HCT116 (cell line): Measurements from ENCODE around the gene CDH13. TPM values are rescaled to one million over a fixed set of nuclear protein-coding genes. Genes with fewer than 3 reads are reported as not detected.

Source experiments
- ATAC-seq: fragments of 200-7000 bp; cut with Tn5 transposase; 2 replicates; pipeline ENCODE4 v1.9.1; 2020; ENCODE audit warnings: mild to moderate bottlenecking, moderate library complexity
- BruUV-seq: library from RNA; stranded (reverse); fragments of 400-500 nt; replicated peaks from 2 replicates; lab custom pipeline; 2021; lab: Mats Ljungman, UMichigan
- CTCF ChIA-PET: fragments of 300-600 bp; sonication (Branson Sonifier 250); formaldehyde crosslinking; loops from one replicate; lab custom pipeline; 2021; ENCODE audit warnings: antibody characterized with exemption; lab: Charles Lee
- POLR2A ChIA-PET: fragments of 300-600, 350-600 bp; sonication (Branson Sonifier 250); formaldehyde crosslinking; loops from one replicate; lab custom pipeline; 2021; ENCODE audit warnings: antibody characterized with exemption; lab: Charles Lee
- RAD21 ChIA-PET, 2 experiments: fragments of 300-600 bp; sonication (Branson Sonifier 250); formaldehyde crosslinking; loops; one replicate each; lab custom pipeline; 2023; ENCODE audit warnings: low total read pairs in 2 of 2; ENCODE audit not compliant: uncharacterized antibody in 2 of 2, unreplicated experiment in 2 of 2, low non-redundant PET in 1 of 2; lab: Charles Lee
- DNase-seq: peaks from one replicate; pipeline ENCODE4 v3.0.0-alpha.2; 2010; ENCODE audit warnings: low read depth, low spot score
- H2AFZ ChIP-seq: fragments of 200-600 bp; shearing (Covaris generic), sonication (generic); 2 replicates; pipeline ENCODE4 v1.6.1; 2017; ENCODE audit warnings: low read depth, mixed run types, mixed read lengths, antibody characterized with exemption, low read length; ENCODE audit not compliant: poor library complexity, severe bottlenecking
- H3K27ac ChIP-seq: 2 replicates; pipeline ENCODE4 v1.5.1; 2012; ENCODE audit warnings: low read depth, low read length
- H3K27me3 ChIP-seq: fragments of 200-600 bp; sonication (generic); 2 replicates; pipeline ENCODE4 v1.6.1; 2016; ENCODE audit warnings: mixed run types, low read length, mixed read lengths; ENCODE audit not compliant: insufficient read depth
- H3K36me3 ChIP-seq, 2 experiments: fragments of 200-500 bp in 1 of 2; fragments of 200-600 bp in 1 of 2; sonication (Bioruptor generic) in 1 of 2; sonication (generic) in 1 of 2; 2 replicates each; pipeline versions ENCODE4 v1.5.1 to v1.6.1; 2014 to 2016; ENCODE audit warnings: low read length in 2 of 2, inconsistent platforms in 1 of 2, mixed read lengths in 1 of 2, mixed run types in 1 of 2; ENCODE audit not compliant: insufficient read depth in 2 of 2, control insufficient read depth in 1 of 2
- H3K4me1 ChIP-seq, 2 experiments: fragments of 200-600 bp in 1 of 2; sonication (generic) in 1 of 2; 2 replicates each; pipeline versions ENCODE4 v1.5.1 to v1.6.1; 2012 to 2017; ENCODE audit warnings: low read length in 2 of 2, inconsistent platforms in 1 of 2, mild to moderate bottlenecking in 1 of 2, mixed read lengths in 1 of 2, mixed run types in 1 of 2, moderate library complexity in 1 of 2; ENCODE audit not compliant: insufficient read depth in 2 of 2, control insufficient read depth in 1 of 2
- H3K4me2 ChIP-seq: fragments of 200-600 bp; sonication (generic); 2 replicates; pipeline ENCODE4 v1.6.1; 2017; ENCODE audit warnings: mixed run types, low read length, mixed read lengths
- H3K4me3 ChIP-seq, 2 experiments: fragments of 200-600 bp in 1 of 2; sonication (generic) in 1 of 2; replicated peaks in 1 of 2; 2 replicates each; pipeline ENCODE4 v1.5.1; 2011 to 2016; ENCODE audit warnings: low read length in 2 of 2, control low read depth in 1 of 2, low read depth in 1 of 2, mild to moderate bottlenecking in 1 of 2, mixed read lengths in 1 of 2, mixed run types in 1 of 2
- H3K79me2 ChIP-seq: fragments of 200-600 bp; sonication (generic); 2 replicates; pipeline ENCODE4 v1.6.1; 2017; ENCODE audit warnings: mild to moderate bottlenecking, mixed run types, low read length, moderate library complexity, mixed read lengths; ENCODE audit not compliant: insufficient read depth
- H3K9ac ChIP-seq: fragments of 200-600 bp; sonication (generic); 2 replicates; pipeline ENCODE4 v1.6.1; 2016; ENCODE audit warnings: low read length, mixed read lengths
- H3K9me2 ChIP-seq: fragments of 200-600 bp; sonication (generic), shearing (Covaris generic); 2 replicates; pipeline ENCODE4 v1.6.1; 2017; ENCODE audit warnings: mixed run types, mild to moderate bottlenecking, moderate library complexity; ENCODE audit not compliant: insufficient read depth
- H3K9me3 ChIP-seq, 2 experiments: fragments of 200-500 bp in 1 of 2; fragments of 200-600 bp in 1 of 2; sonication (Bioruptor generic) in 1 of 2; sonication (generic) in 1 of 2; 2 replicates each; pipeline ENCODE4 v1.6.1; 2014 to 2017; ENCODE audit warnings: low read length in 2 of 2, mixed read lengths in 2 of 2, inconsistent platforms in 1 of 2, low read depth in 1 of 2, mild to moderate bottlenecking in 1 of 2, mixed run types in 1 of 2, moderate library complexity in 1 of 2; ENCODE audit not compliant: control insufficient read depth in 1 of 2, insufficient read depth in 1 of 2
- H4K20me1 ChIP-seq: fragments of 200-600 bp; sonication (generic), shearing (Covaris generic); 2 replicates; pipeline ENCODE4 v1.6.1; 2017; ENCODE audit warnings: mixed run types, mild to moderate bottlenecking, moderate library complexity; ENCODE audit not compliant: insufficient read depth
- EGR1 ChIP-seq: IDR thresholded peaks from 2 replicates; pipeline ENCODE4 v1.6.1; 2012; ENCODE audit warnings: low read depth
- ELF1 ChIP-seq: IDR thresholded peaks from 2 replicates; pipeline ENCODE4 v1.6.1; 2012; ENCODE audit warnings: low read depth, borderline replicate concordance
- EZH2 ChIP-seq: fragments of 200-600 bp; sonication (generic); IDR thresholded peaks from 2 replicates; pipeline ENCODE4 v1.6.1; 2017; ENCODE audit warnings: antibody characterized with exemption, mixed run types
- EZH2phosphoT487 ChIP-seq: fragments of 200-600 bp; IDR thresholded peaks from 2 replicates; pipeline ENCODE4 v1.6.1; 2018; ENCODE audit warnings: antibody characterized with exemption, borderline replicate concordance
- POLR2A ChIP-seq: IDR thresholded peaks from 2 replicates; pipeline ENCODE4 v1.7.0; 2011; ENCODE audit warnings: borderline replicate concordance; ENCODE audit not compliant: insufficient read depth, insufficient read length; ENCODE audit errors: extremely low read depth
- POLR2AphosphoS5 ChIP-seq: IDR thresholded peaks from 2 replicates; pipeline ENCODE4 v1.6.1; 2011; ENCODE audit warnings: mild to moderate bottlenecking, low read depth, low read length, moderate library complexity
- ZFX ChIP-seq: fragments of 450-650 bp; IDR thresholded peaks from 2 replicates; pipeline ENCODE4 v1.6.1; 2017
- intact Hi-C: fragments of 100-400 bp; cut with micrococcal nuclease; formaldehyde crosslinking; loops from 2 replicates; pipeline ENCODE4 v1.10.0; 2022
- total RNA-seq: library from RNA; stranded (reverse); gene quantifications from one replicate; pipeline ENCODE4 v1.2.1, GENCODE V29; 2021; ENCODE audit not compliant: unreplicated experiment
- TF ChIP-seq, protein P1 (sequence below), 3 experiments: fragments of 200-600 bp in 1 of 3; sonication (generic) in 1 of 3; IDR thresholded peaks in 2 of 3; conservative IDR thresholded peaks in 1 of 3; 2 replicates each; pipeline ENCODE4 v1.5.1; 2012 to 2017; ENCODE audit warnings: low read depth in 2 of 3, low read length in 2 of 3, antibody characterized with exemption in 1 of 3, borderline replicate concordance in 1 of 3, control low read depth in 1 of 3, mild to moderate bottlenecking in 1 of 3, mixed read lengths in 1 of 3, mixed run types in 1 of 3, moderate library complexity in 1 of 3; ENCODE audit not compliant: insufficient read depth in 1 of 3

Gene CDH13
- total RNA-seq, 1 experiment from 2014 or later = not detected

DNA sequence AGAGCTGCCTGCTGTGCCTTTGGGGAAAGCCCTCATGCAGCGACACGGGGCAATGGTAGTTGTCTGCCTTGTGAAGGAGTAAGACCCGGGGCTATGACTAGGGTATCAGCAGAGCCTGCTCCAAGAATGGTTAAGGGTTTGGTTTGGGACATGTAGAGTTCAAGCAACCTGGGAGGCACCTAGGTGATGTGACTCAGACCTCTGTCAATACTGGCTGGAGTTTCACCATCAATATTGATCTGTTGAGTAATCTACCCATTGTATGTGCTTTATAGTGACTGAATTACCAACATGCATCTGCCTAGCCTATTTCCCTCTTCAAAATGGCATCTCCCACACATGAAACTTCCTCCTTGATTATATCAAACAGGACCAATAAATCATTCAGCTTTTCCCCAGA, 782.6 kb downstream of the CDH13 start:
- H3K9ac ChIP-seq = no peak overlapping the region
- TF ChIP-seq, protein P1, sequence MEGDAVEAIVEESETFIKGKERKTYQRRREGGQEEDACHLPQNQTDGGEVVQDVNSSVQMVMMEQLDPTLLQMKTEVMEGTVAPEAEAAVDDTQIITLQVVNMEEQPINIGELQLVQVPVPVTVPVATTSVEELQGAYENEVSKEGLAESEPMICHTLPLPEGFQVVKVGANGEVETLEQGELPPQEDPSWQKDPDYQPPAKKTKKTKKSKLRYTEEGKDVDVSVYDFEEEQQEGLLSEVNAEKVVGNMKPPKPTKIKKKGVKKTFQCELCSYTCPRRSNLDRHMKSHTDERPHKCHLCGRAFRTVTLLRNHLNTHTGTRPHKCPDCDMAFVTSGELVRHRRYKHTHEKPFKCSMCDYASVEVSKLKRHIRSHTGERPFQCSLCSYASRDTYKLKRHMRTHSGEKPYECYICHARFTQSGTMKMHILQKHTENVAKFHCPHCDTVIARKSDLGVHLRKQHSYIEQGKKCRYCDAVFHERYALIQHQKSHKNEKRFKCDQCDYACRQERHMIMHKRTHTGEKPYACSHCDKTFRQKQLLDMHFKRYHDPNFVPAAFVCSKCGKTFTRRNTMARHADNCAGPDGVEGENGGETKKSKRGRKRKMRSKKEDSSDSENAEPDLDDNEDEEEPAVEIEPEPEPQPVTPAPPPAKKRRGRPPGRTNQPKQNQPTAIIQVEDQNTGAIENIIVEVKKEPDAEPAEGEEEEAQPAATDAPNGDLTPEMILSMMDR (IDR thresholded peaks at IDR 0.05 in 2 of 3, conservative IDR thresholded peaks at IDR 0.05 in 1 of 3; ENCODE audit: borderline replicate concordance in 1 of 3, insufficient read depth in 1 of 3, low read depth in 2 of 3, low read length in 2 of 3) = no peak
- TF ChIP-seq ZFX = 0 out of 2 replicates have a peak, but pooled peaks have one; percentile 12
- TF ChIP-seq, all 23 proteins: peak for 1
- CTCF ChIA-PET = no interaction called here
- H3K27ac ChIP-seq = no peak overlapping the region
- no peak for ATAC-seq
- BruUV-seq = no TSS peak
- RAD21 ChIA-PET = no interaction called here
- no peak overlapping the region for H3K4me3 ChIP-seq
- H3K27me3 ChIP-seq = peaks cover 4% of the 10 kb centered on the region; the same call in 1 of the 2 replicates
- H4K20me1 ChIP-seq = no peaks in the 10 kb centered on the region
- no peaks in the 10 kb centered on the region for H3K4me1 ChIP-seq
- intact Hi-C loops = no loop called here
- no peak overlapping the region for H3K4me2 ChIP-seq
- H3K79me2 ChIP-seq = no peaks in the 10 kb centered on the region
- POLR2A ChIA-PET = no interaction called here
- no peaks in the 10 kb centered on the region for H3K9me2 ChIP-seq
- no peak for DNase-seq
- no peaks in the 10 kb centered on the region for H3K36me3 ChIP-seq
- H3K9me3 ChIP-seq = no peaks in the 10 kb centered on the region; a peak in 1 of 4 replicates
- H2AFZ ChIP-seq = no peak overlapping the region

DNA sequence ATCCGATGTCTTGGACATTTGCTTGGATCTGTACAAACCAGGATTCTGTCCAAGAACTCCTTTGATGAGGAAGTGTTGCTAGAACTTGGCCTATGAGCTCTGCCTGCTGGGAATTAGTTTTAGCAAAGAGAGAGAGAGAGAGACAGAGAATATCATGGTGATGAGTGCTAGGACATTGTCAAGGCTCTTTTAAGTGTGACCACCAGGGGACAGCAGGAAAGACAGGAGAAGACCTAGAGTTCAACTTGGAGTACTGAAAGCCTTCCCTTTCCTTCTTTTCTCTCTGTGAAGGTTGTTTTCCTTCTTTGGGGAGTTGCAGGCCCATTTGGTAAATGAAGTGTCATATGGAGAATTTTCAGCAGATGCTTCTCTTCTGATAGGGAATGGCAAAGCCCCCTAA, 791.8 kb downstream of the CDH13 start:
- Histone ChIP-seq H3K4me2 (no peak overlapping the region), H3K27me3 (no peaks in the 10 kb centered on the region), H3K9me3 (no peaks in the 10 kb centered on the region; a peak in 1 of 4 replicates), H2AFZ (no peak overlapping the region), H3K79me2 (no peaks in the 10 kb centered on the region), H3K4me3 (no peak overlapping the region), H4K20me1 (no peaks in the 10 kb centered on the region), H3K27ac (no peak overlapping the region), H3K4me1 (no peaks in the 10 kb centered on the region), H3K9ac (no peak overlapping the region), H3K36me3 (no peaks in the 10 kb centered on the region), H3K9me2 (no peaks in the 10 kb centered on the region)
- DNase-seq (no peak), ATAC-seq (no peak)
- no peak for TF ChIP-seq EZH2phosphoT487
- TF ChIP-seq EGR1 = no peak
- no peak for TF ChIP-seq POLR2A
- no peak for TF ChIP-seq POLR2AphosphoS5
- TF ChIP-seq, protein P1 (IDR thresholded peaks at IDR 0.05 in 2 of 3, conservative IDR thresholded peaks at IDR 0.05 in 1 of 3; ENCODE audit: borderline replicate concordance in 1 of 3, insufficient read depth in 1 of 3, low read depth in 2 of 3, low read length in 2 of 3) = peak in 2 of 3 experiments; percentile 15 to 29; a peak in 2 of 6 replicates
- no peak for TF ChIP-seq ELF1
- no peak for TF ChIP-seq EZH2
- ChIA-PET POLR2A (no interaction called here), CTCF (no interaction called here), RAD21 (no interaction called here)
- no TSS peak for BruUV-seq
- intact Hi-C loops = no loop called here
